GM13976 (cell line): Measurements from ENCODE around the gene UPP2.

Source experiments
- DNase-seq: peaks from one replicate; pipeline ENCODE4 v3.0.0; 2012; ENCODE audit warnings: low spot score
- CTCF ChIP-seq: IDR thresholded peaks from 2 replicates; pipeline ENCODE4 v1.5.1; 2012; ENCODE audit warnings: borderline replicate concordance, mild to moderate bottlenecking; ENCODE audit not compliant: insufficient read depth; ENCODE audit errors: extremely low read depth, missing control alignments, control extremely low read depth
- in situ Hi-C: fragments of 300-500 bp; cut with MboI; formaldehyde crosslinking; loops from one replicate; pipeline ENCODE4 v1.12.0; 2022; ENCODE audit warnings: low sequenced_read_pairs, mixed read lengths, inconsistent platforms; ENCODE audit not compliant: unreplicated experiment

Gene UPP2

GRCh38 chr2:158100411-158100810, 1.3 kb upstream of the UPP2 start:
- TF ChIP-seq CTCF, result no peak
- in situ Hi-C loops, result no loop called here
- DNase-seq, result no peak

- TF ChIP-seq CTCF, result no peak
- in situ Hi-C loops, result no loop called here
- no peak for DNase-seq
Measured at GRCh38 chr2:158102446-158102845, 770 bp downstream of the UPP2 start.

- no peak for DNase-seq
- in situ Hi-C loops, result no loop called here
- TF ChIP-seq CTCF, result no peak
Measured at GRCh38 chr2:158103411-158104012, 1.8 kb downstream of the UPP2 start.

GRCh38 chr2:158104903-158105302, 3.2 kb downstream of the UPP2 start:
- no peak for TF ChIP-seq CTCF
- DNase-seq, result no peak
- in situ Hi-C loops, result no loop called here

GRCh38 chr2:158112992-158113391, 11.3 kb downstream of the UPP2 start:
- DNase-seq, result no peak
- in situ Hi-C loops, result no loop called here
- TF ChIP-seq CTCF, result no peak

- TF ChIP-seq CTCF, result no peak
- no peak for DNase-seq
- in situ Hi-C loops, result no loop called here
Measured at GRCh38 chr2:158113741-158114295, 12.1 kb downstream of the UPP2 start.
